ENCODE results near the gene PRAME. TPM values are rescaled to one million over a fixed set of nuclear protein-coding genes. Genes with fewer than 3 reads are reported as not detected.
"Not testable (repeated sequence)": the region's sequence is repeated elsewhere in the genome, so short reads cannot be mapped to it uniquely, and the experiment has no call there.

PRAME gene
- total and polyA plus RNA-seq, 2 of the 13 experiments (the other 11 are each of a cell fraction or from before 2014, with no cell fraction given): 0.11 to 0.83 TPM

GRCh38 chr22:22512951-22513350 is 46.1 kb downstream of the PRAME start:
- intact Hi-C loops (cut with micrococcal nuclease; ENCODE audit: unreplicated experiment): no loop called here
- H3K9ac ChIP-seq (ENCODE audit: insufficient read depth, low read depth, low read length): no peak overlapping the region
- H3K4me1 ChIP-seq (ENCODE audit: insufficient read depth, low read length): peaks cover 9% of the 10 kb centered on the region
- H3K79me2 ChIP-seq (ENCODE audit: insufficient read depth, low read length): peaks cover 1% of the 10 kb centered on the region
- TF ChIP-seq ZMYM2 (CRISPR knock-in tag; IDR thresholded peaks at IDR 0.05) (no peak), SNAI1 (CRISPR knock-in tag; IDR thresholded peaks at IDR 0.05; ENCODE audit: borderline replicate concordance) (no peak), ZHX1 (CRISPR knock-in tag; IDR thresholded peaks at IDR 0.05; ENCODE audit: low read depth) (no peak), TMF1 (CRISPR knock-in tag; IDR thresholded peaks at IDR 0.05; ENCODE audit: low read depth) (no peak), TBL1XR1 (IDR thresholded peaks at IDR 0.05; ENCODE audit: borderline replicate concordance, low read length, partially characterized antibody) (no peak), ZHX2 (IDR thresholded peaks at IDR 0.05; ENCODE audit: low read depth) (no peak), ZHX2 (CRISPR knock-in tag; IDR thresholded peaks at IDR 0.05; ENCODE audit: borderline replicate concordance) (no peak)
- no peaks in the 10 kb centered on the region; a peak in 1 of 5 replicates for H3K36me3 ChIP-seq (replicated peaks in 1 of 2; ENCODE audit: control insufficient read depth in 1 of 2, insufficient read depth in 2 of 2, low read length in 2 of 2)
- no peak for DNase-seq (ENCODE audit: low spot score)
- CTCF ChIA-PET (ENCODE audit: low intra/inter-chr PET ratio, low total read pairs): no interaction called here
- no peak overlapping the region for H2AFZ ChIP-seq (ENCODE audit: low read length)
- POLR2A ChIA-PET: no interaction called here
- no peak overlapping the region for H3K4me3 ChIP-seq (replicated peaks in 1 of 3; ENCODE audit: insufficient read depth in 1 of 3, low read depth in 2 of 3, low read length in 3 of 3)
- no peak overlapping the region for H3K4me2 ChIP-seq (ENCODE audit: low read depth, low read length)
- peaks cover 6% of the 10 kb centered on the region; the same call in 1 of the 2 replicates for H3K9me3 ChIP-seq (ENCODE audit: low read length)
- H3K27me3 ChIP-seq (ENCODE audit: control insufficient read depth in 1 of 2, insufficient read depth in 2 of 2, low read length in 2 of 2): no peaks in the 10 kb centered on the region; a peak in 1 of 5 replicates
- in situ Hi-C loops (cut with HindIII; ENCODE audit: extremely low pct_ligation_motif_present, low pct_unique_long_range_greater_than_20kb): no loop called here
- BruUV-seq (replicated peaks): no TSS peak
- no peak overlapping the region for H3K27ac ChIP-seq (ENCODE audit: extremely low read length, insufficient read depth, low read length)
- H4K20me1 ChIP-seq (ENCODE audit: insufficient read depth, low read length): no peaks in the 10 kb centered on the region
- no peak for ATAC-seq
- no peak for FAIRE-seq
- 85% methylated on average over 5 of the region's 5 CpGs for WGBS (ENCODE audit: low lambda C conversion rate)

- BruUV-seq (replicated peaks); CTCF ChIA-PET (ENCODE audit: low intra/inter-chr PET ratio, low total read pairs): not testable (repeated sequence)
- POLR2A ChIA-PET: interaction anchor here (1.1 kb wide), 1 partner anchor 9 kb away, joined by 3 read pairs; the partner anchor contains the start of gene ZNF280A
Observed at GRCh38 chr22:22510833-22511232, 48.2 kb downstream of the PRAME start.

More at GRCh38 chr22:22510833-22511232, 48.2 kb downstream of the PRAME start:
- WGBS (ENCODE audit: low lambda C conversion rate): 93% methylated on average over 7 of the region's 7 CpGs
- H3K27me3 ChIP-seq (ENCODE audit: control insufficient read depth in 1 of 2, insufficient read depth in 2 of 2, low read length in 2 of 2); H2AFZ ChIP-seq (ENCODE audit: low read length); H3K79me2 ChIP-seq (ENCODE audit: insufficient read depth, low read length); in situ Hi-C loops (cut with HindIII; ENCODE audit: extremely low pct_ligation_motif_present, low pct_unique_long_range_greater_than_20kb); H3K9me3 ChIP-seq (ENCODE audit: low read length); FAIRE-seq; DNase-seq (ENCODE audit: low spot score); H4K20me1 ChIP-seq (ENCODE audit: insufficient read depth, low read length); intact Hi-C loops (cut with micrococcal nuclease; ENCODE audit: unreplicated experiment); H3K4me2 ChIP-seq (ENCODE audit: low read depth, low read length); H3K36me3 ChIP-seq (replicated peaks in 1 of 2; ENCODE audit: control insufficient read depth in 1 of 2, insufficient read depth in 2 of 2, low read length in 2 of 2); ATAC-seq; H3K4me3 ChIP-seq (replicated peaks in 1 of 3; ENCODE audit: insufficient read depth in 1 of 3, low read depth in 2 of 3, low read length in 3 of 3); H3K9ac ChIP-seq (ENCODE audit: insufficient read depth, low read depth, low read length); H3K27ac ChIP-seq (ENCODE audit: extremely low read length, insufficient read depth, low read length): not testable (repeated sequence)
- H3K4me1 ChIP-seq (ENCODE audit: insufficient read depth, low read length): peaks cover 25% of the 10 kb centered on the region

Measured in HepG2 (cell line).